ENCODE results near the gene L3MBTL4.

DNA sequence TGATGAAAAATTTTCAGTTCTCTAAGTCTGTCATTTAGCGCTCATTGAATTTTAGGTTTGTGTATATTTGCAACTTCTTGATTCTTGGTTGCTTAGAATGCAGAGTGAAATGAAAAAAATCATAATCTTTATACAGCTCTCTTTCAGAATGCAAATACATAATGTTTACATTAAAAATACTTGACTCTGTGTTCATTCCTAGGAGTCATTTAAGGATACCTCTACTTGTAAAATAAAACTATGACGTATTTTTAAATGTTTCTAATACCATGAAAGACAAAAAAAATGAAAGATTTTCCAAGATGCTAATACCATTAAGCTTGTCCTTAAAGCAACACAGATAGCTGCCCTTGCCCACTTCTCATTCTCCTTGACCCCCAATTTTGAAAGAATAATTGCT, 259.0 kb downstream of the L3MBTL4 start:
- TF ChIP-seq POLR2AphosphoS5 (IDR thresholded peaks at IDR 0.05; ENCODE audit: low read depth, low read length): no peak
- no peak for TF ChIP-seq POLR2A (IDR thresholded peaks at IDR 0.05; ENCODE audit: borderline replicate concordance, extremely low read depth, insufficient read depth, insufficient read length)
- no peak for TF ChIP-seq RAD21 (IDR thresholded peaks at IDR 0.05; ENCODE audit: low read depth)
- TF ChIP-seq, protein P1, sequence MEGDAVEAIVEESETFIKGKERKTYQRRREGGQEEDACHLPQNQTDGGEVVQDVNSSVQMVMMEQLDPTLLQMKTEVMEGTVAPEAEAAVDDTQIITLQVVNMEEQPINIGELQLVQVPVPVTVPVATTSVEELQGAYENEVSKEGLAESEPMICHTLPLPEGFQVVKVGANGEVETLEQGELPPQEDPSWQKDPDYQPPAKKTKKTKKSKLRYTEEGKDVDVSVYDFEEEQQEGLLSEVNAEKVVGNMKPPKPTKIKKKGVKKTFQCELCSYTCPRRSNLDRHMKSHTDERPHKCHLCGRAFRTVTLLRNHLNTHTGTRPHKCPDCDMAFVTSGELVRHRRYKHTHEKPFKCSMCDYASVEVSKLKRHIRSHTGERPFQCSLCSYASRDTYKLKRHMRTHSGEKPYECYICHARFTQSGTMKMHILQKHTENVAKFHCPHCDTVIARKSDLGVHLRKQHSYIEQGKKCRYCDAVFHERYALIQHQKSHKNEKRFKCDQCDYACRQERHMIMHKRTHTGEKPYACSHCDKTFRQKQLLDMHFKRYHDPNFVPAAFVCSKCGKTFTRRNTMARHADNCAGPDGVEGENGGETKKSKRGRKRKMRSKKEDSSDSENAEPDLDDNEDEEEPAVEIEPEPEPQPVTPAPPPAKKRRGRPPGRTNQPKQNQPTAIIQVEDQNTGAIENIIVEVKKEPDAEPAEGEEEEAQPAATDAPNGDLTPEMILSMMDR (IDR thresholded peaks at IDR 0.05 in 2 of 3, conservative IDR thresholded peaks at IDR 0.05 in 1 of 3; ENCODE audit: borderline replicate concordance in 1 of 3, insufficient read depth in 1 of 3, low read depth in 2 of 3, low read length in 2 of 3): no peak
- no peak for TF ChIP-seq SP1 (IDR thresholded peaks at IDR 0.05; ENCODE audit: low read depth)
- TF ChIP-seq CBX3 (IDR thresholded peaks at IDR 0.05; ENCODE audit: low read depth): no peak
- TF ChIP-seq JUND (IDR thresholded peaks at IDR 0.05): no peak
